ENCODE measurements around the gene PRKCA. TPM values are rescaled to one million over a fixed set of nuclear protein-coding genes. Genes with fewer than 3 reads are reported as not detected.
"Not testable (repeated sequence)": the region's sequence is repeated elsewhere in the genome, so short reads cannot be mapped to it uniquely, and the experiment has no call there.

Gene PRKCA
- total and polyA plus RNA-seq, 10 of the 15 experiments (the other 5 are each of a cell fraction or from before 2014, with no cell fraction given) = 0.11 to 14.6 (median 0.72) TPM

GRCh38 chr17:66322764-66323163 lies 20.4 kb downstream of the PRKCA start:
- RAD21 ChIA-PET (ENCODE audit: unreplicated experiment) = no interaction called here
- DNase-seq (ENCODE audit: low read depth, low spot score) = no peak
- ATAC-seq = no peak
- Histone ChIP-seq H3K79me2 (ENCODE audit: control insufficient read depth, insufficient read depth, low read length) (no peaks in the 10 kb centered on the region), H3K9ac (ENCODE audit: control insufficient read depth, insufficient read depth, low read length) (no peak overlapping the region), H3K9me3 (replicated peaks; ENCODE audit: control insufficient read depth, insufficient read depth, low read length) (peaks cover 2% of the 10 kb centered on the region; the same call in 1 of the 3 replicates), H3K4me1 (ENCODE audit: control insufficient read depth, insufficient read depth, low read length) (no peaks in the 10 kb centered on the region), H3K4me2 (ENCODE audit: control insufficient read depth, insufficient read depth) (no peak overlapping the region), H2AFZ (ENCODE audit: control insufficient read depth, low read depth, low read length) (no peak overlapping the region), H3K27ac (ENCODE audit: control insufficient read depth, insufficient read depth) (no peak overlapping the region), H4K20me1 (ENCODE audit: control insufficient read depth, insufficient read depth) (no peaks in the 10 kb centered on the region), H3K36me3 (ENCODE audit: control insufficient read depth in 2 of 2, insufficient read depth in 2 of 2, low read length in 1 of 2) (no peaks in the 10 kb centered on the region), H3K4me3 (no peak overlapping the region), H3K27me3 (replicated peaks in 1 of 2; ENCODE audit: control insufficient read depth in 2 of 2, insufficient read depth in 2 of 2, low read length in 1 of 2) (no peaks in the 10 kb centered on the region)
- no peak for FAIRE-seq
- TF ChIP-seq SUPT20H (IDR thresholded peaks at IDR 0.05; ENCODE audit: borderline replicate concordance, control insufficient read depth, low read depth, low read length) = no peak
- TF ChIP-seq POU2F2 (IDR thresholded peaks at IDR 0.05; ENCODE audit: borderline replicate concordance, low read depth, low read length) = no peak
- TF ChIP-seq RUNX3 (IDR thresholded peaks at IDR 0.05; ENCODE audit: low read length) = no peak
- TF ChIP-seq E2F8 (IDR thresholded peaks at IDR 0.05; ENCODE audit: low read depth, partially characterized antibody) = no peak
- no peak for TF ChIP-seq NFYB (IDR thresholded peaks at IDR 0.05; ENCODE audit: insufficient read depth, low read depth, low read length)
- TF ChIP-seq CHD1 (IDR thresholded peaks at IDR 0.05; ENCODE audit: low read depth, low read length) = no peak
- no peak for TF ChIP-seq IRF4 (IDR thresholded peaks at IDR 0.05; ENCODE audit: low read depth, low read length)
- no peak for TF ChIP-seq TCF12 (IDR thresholded peaks at IDR 0.05; ENCODE audit: low read depth, low read length)
- no peak for TF ChIP-seq FOS (IDR thresholded peaks at IDR 0.05; ENCODE audit: borderline replicate concordance, extremely low read depth, insufficient read length)
- TF ChIP-seq PAX8 (IDR thresholded peaks at IDR 0.05) = no peak
- no peak for TF ChIP-seq YY1 (IDR thresholded peaks at IDR 0.05; ENCODE audit: low read depth, low read length)
- no peak for TF ChIP-seq HDGF (IDR thresholded peaks at IDR 0.05)
- TF ChIP-seq WRNIP1 (IDR thresholded peaks at IDR 0.05; ENCODE audit: borderline replicate concordance, low read depth, low read length) = no peak
- no TSS peak for BruUV-seq (replicated peaks)
- in situ Hi-C loops (cut with MboI) = no loop called here
- POLR2A ChIA-PET = no interaction called here
- intact Hi-C loops (cut with micrococcal nuclease; ENCODE audit: unreplicated experiment) = no loop called here
- CTCF ChIA-PET = no interaction called here
- SMC1A ChIA-PET (ENCODE audit: uncharacterized antibody, unreplicated experiment) = no interaction called here

DNA sequence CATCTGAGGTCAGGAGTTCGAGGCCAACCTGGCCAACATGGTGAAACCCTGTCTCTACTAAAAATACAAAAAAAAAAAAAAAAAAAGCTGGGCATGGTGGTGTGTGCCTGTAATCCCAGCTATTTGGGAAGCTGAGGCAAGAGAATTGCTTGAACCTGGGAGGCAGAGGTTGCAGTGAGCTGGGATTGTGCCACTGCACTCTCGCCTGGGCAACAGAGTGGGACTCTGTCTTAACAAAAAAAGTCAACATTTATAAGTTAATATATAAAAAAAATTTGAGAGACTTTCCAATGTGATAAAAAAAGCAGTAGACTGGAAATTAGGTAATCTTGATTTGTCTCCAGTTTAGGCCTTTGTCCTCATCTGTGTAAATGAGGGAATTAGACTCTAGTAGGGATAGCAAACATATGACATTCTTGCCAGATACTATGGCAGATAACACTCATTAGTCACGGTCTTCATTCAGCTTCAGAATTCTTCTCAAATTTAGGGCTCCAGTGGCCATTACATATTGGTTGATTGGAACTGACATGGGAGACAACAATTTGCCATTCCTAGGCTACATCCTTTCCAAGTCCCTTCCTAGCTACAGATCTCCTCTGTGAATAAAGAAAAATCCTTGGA lies 22.1 kb downstream of the PRKCA start:
- DNase-seq (ENCODE audit: low read depth, low spot score); intact Hi-C loops (cut with micrococcal nuclease; ENCODE audit: unreplicated experiment); H2AFZ ChIP-seq (ENCODE audit: control insufficient read depth, low read depth, low read length); H3K4me1 ChIP-seq (ENCODE audit: control insufficient read depth, insufficient read depth, low read length); H3K36me3 ChIP-seq (ENCODE audit: control insufficient read depth in 2 of 2, insufficient read depth in 2 of 2, low read length in 1 of 2); H3K27ac ChIP-seq (ENCODE audit: control insufficient read depth, insufficient read depth); H3K9ac ChIP-seq (ENCODE audit: control insufficient read depth, insufficient read depth, low read length); RAD21 ChIA-PET (ENCODE audit: unreplicated experiment); H4K20me1 ChIP-seq (ENCODE audit: control insufficient read depth, insufficient read depth); H3K4me3 ChIP-seq; H3K4me2 ChIP-seq (ENCODE audit: control insufficient read depth, insufficient read depth); H3K9me3 ChIP-seq (replicated peaks; ENCODE audit: control insufficient read depth, insufficient read depth, low read length); in situ Hi-C loops (cut with MboI); ATAC-seq; CTCF ChIA-PET; POLR2A ChIA-PET; H3K27me3 ChIP-seq (replicated peaks in 1 of 2; ENCODE audit: control insufficient read depth in 2 of 2, insufficient read depth in 2 of 2, low read length in 1 of 2); BruUV-seq (replicated peaks); H3K79me2 ChIP-seq (ENCODE audit: control insufficient read depth, insufficient read depth, low read length); FAIRE-seq: not testable (repeated sequence)
- SMC1A ChIA-PET (ENCODE audit: uncharacterized antibody, unreplicated experiment) = interaction anchor here (1.4 kb wide), 1 partner anchor 11 kb away, joined by 4 read pairs; no protein-coding TSS in a partner anchor
- WGBS (ENCODE audit: insufficient coverage, insufficient replicate concordance, low lambda C conversion rate, missing lambda C conversion rate) = 23% methylated on average over 3 of the region's 3 CpGs

All from GM12878 (cell line).